H1 (cell line): ENCODE measurements around the gene CHD3. TPM values are rescaled to one million over a fixed set of nuclear protein-coding genes. Genes with fewer than 3 reads are reported as not detected.

Experiments used
- CTCF ChIA-PET: fragments of 300-600 bp; sonication (Branson Sonifier 250); formaldehyde crosslinking; loops from one replicate; lab custom pipeline; 2021; ENCODE audit not compliant: partially characterized antibody; lab: Charles Lee
- POLR2A ChIA-PET: fragments of 300-600 bp; sonication (Branson Sonifier 250); formaldehyde crosslinking; loops from one replicate; lab custom pipeline; 2021; ENCODE audit warnings: inconsistent platforms; ENCODE audit not compliant: partially characterized antibody; lab: Charles Lee
- DNase-seq, 2 experiments: peaks; one replicate each; pipeline versions ENCODE4 v3.0.0 to v3.0.0-alpha.2; 2010 to 2022; ENCODE audit warnings: low spot score in 2 of 2, low read depth in 1 of 2, mixed read lengths in 1 of 2
- FAIRE-seq: peaks from 2 replicates; lab custom pipeline; 2011; peaks lifted over from hg19 to GRCh38; lab: Jason Lieb, UNC
- H2AFZ ChIP-seq: 2 replicates; pipeline ENCODE4 v1.8.1; 2012; ENCODE audit warnings: low read length, inconsistent platforms
- H2AK5ac ChIP-seq: 2 replicates; pipeline ENCODE4 v1.6.1; 2013; ENCODE audit warnings: low read depth, low read length
- H2BK120ac ChIP-seq: replicated peaks from 2 replicates; pipeline ENCODE3; 2013; ENCODE audit warnings: low read depth, low read length, inconsistent platforms
- H2BK12ac ChIP-seq: 2 replicates; pipeline ENCODE4 v1.6.1; 2013; ENCODE audit warnings: low read depth, low read length
- H2BK15ac ChIP-seq: 2 replicates; pipeline ENCODE4 v1.6.1; 2013; ENCODE audit warnings: low read length
- H2BK20ac ChIP-seq: 2 replicates; pipeline ENCODE4 v1.6.1; 2013; ENCODE audit warnings: low read length
- H2BK5ac ChIP-seq: 2 replicates; pipeline ENCODE4 v1.6.1; 2013; ENCODE audit warnings: low read depth, low read length
- H3K14ac ChIP-seq: 2 replicates; pipeline ENCODE4 v1.6.1; 2013; ENCODE audit warnings: inconsistent platforms; ENCODE audit not compliant: insufficient read length
- H3K18ac ChIP-seq: 2 replicates; pipeline ENCODE4 v1.6.1; 2013; ENCODE audit warnings: low read length; ENCODE audit errors: extremely low read depth
- H3K23ac ChIP-seq: 2 replicates; pipeline ENCODE4 v1.6.1; 2013; ENCODE audit warnings: inconsistent platforms; ENCODE audit not compliant: insufficient read length
- H3K23me2 ChIP-seq: 2 replicates; pipeline ENCODE4 v1.6.1; 2013; ENCODE audit warnings: low read depth, low read length
- H3K27ac ChIP-seq: 2 replicates; pipeline ENCODE4 v1.6.1; 2011; ENCODE audit warnings: low read depth, low read length, inconsistent platforms
- H3K27me3 ChIP-seq, 4 experiments: replicated peaks in 1 of 4; 1 replicate in 1 of 4; 2 replicates in 3 of 4; pipeline versions ENCODE4 v1.6.1 to v1.8.1; 2011 to 2013; ENCODE audit warnings: low read length in 3 of 4, mild to moderate bottlenecking in 3 of 4, inconsistent platforms in 2 of 4, mixed read lengths in 2 of 4, moderate library complexity in 1 of 4; ENCODE audit not compliant: control insufficient read depth in 3 of 4, insufficient read depth in 3 of 4; ENCODE audit errors: extremely low read depth in 1 of 4
- H3K36me3 ChIP-seq, 4 experiments: 2 replicates each; pipeline versions ENCODE4 v1.6.1 to v1.8.1; 2011 to 2013; ENCODE audit warnings: mild to moderate bottlenecking in 4 of 4, low read length in 3 of 4, moderate library complexity in 2 of 4, control low read depth in 1 of 4, inconsistent platforms in 1 of 4; ENCODE audit not compliant: insufficient read depth in 4 of 4, control insufficient read depth in 2 of 4
- H3K4ac ChIP-seq: replicated peaks from 2 replicates; pipeline ENCODE3; 2013; ENCODE audit warnings: low read length, low read depth, mixed read lengths, inconsistent platforms; ENCODE audit not compliant: insufficient read length
- H3K4me1 ChIP-seq, 4 experiments: replicated peaks in 1 of 4; 1 replicate in 1 of 4; 2 replicates in 3 of 4; pipeline versions ENCODE4 v1.6.1 to v1.8.1; 2011 to 2013; ENCODE audit warnings: low read length in 3 of 4, inconsistent platforms in 2 of 4, mixed read lengths in 1 of 4; ENCODE audit not compliant: insufficient read depth in 4 of 4, control insufficient read depth in 3 of 4
- H3K4me2 ChIP-seq, 2 experiments: 2 replicates each; pipeline versions ENCODE4 v1.6.1 to v1.8.1; 2011 to 2013; ENCODE audit warnings: low read depth in 2 of 2, low read length in 2 of 2, control low read depth in 1 of 2, inconsistent platforms in 1 of 2, mild to moderate bottlenecking in 1 of 2; ENCODE audit not compliant: insufficient read depth in 1 of 2
- H3K4me3 ChIP-seq, 4 experiments: fragments of 200-600, 300-600 bp in 1 of 4; sonication (generic), shearing (Covaris generic), sonication (Bioruptor Twin) in 1 of 4; 2 replicates each; pipeline versions ENCODE4 v1.5.1 to v1.8.1; 2011 to 2016; ENCODE audit warnings: low read length in 4 of 4, low read depth in 3 of 4, control low read depth in 2 of 4, inconsistent platforms in 2 of 4, mild to moderate bottlenecking in 2 of 4, mixed read lengths in 1 of 4, moderate library complexity in 1 of 4; ENCODE audit not compliant: insufficient read depth in 2 of 4; ENCODE audit errors: extremely low read depth in 1 of 4
- H3K56ac ChIP-seq: replicated peaks from 2 replicates; pipeline ENCODE3; 2013; ENCODE audit warnings: low read depth, mild to moderate bottlenecking, mixed read lengths, low read length, inconsistent platforms; ENCODE audit not compliant: insufficient read length
- H3K79me1 ChIP-seq: 2 replicates; pipeline ENCODE4 v1.6.1; 2013; ENCODE audit warnings: low read depth, low read length, control low read depth
- H3K79me2 ChIP-seq, 2 experiments: 2 replicates each; pipeline versions ENCODE4 v1.6.1 to v1.8.1; 2012 to 2013; ENCODE audit warnings: low read length in 2 of 2, mild to moderate bottlenecking in 2 of 2, inconsistent platforms in 1 of 2; ENCODE audit not compliant: insufficient read depth in 2 of 2, control insufficient read depth in 1 of 2
- H3K9ac ChIP-seq, 4 experiments: replicated peaks in 1 of 4; 1 replicate in 1 of 4; 2 replicates in 3 of 4; pipeline versions ENCODE4 v1.6.1 to v1.8.1; 2011 to 2013; ENCODE audit warnings: low read depth in 3 of 4, low read length in 3 of 4, control low read depth in 2 of 4, mild to moderate bottlenecking in 2 of 4, moderate library complexity in 2 of 4, inconsistent platforms in 1 of 4; ENCODE audit errors: extremely low read depth in 1 of 4
- H3K9me3 ChIP-seq, 2 experiments: 2 replicates each; pipeline versions ENCODE4 v1.6.1 to v1.8.1; 2012 to 2013; ENCODE audit warnings: mild to moderate bottlenecking in 2 of 2, moderate library complexity in 2 of 2, control low read depth in 1 of 2, inconsistent platforms in 1 of 2, low read depth in 1 of 2, low read length in 1 of 2, mixed read lengths in 1 of 2; ENCODE audit not compliant: insufficient read depth in 2 of 2
- H4K20me1 ChIP-seq, 2 experiments: replicated peaks in 1 of 2; 2 replicates each; pipeline versions ENCODE3 to v1.8.1; 2011 to 2013; ENCODE audit warnings: inconsistent platforms in 2 of 2, low read length in 2 of 2, mild to moderate bottlenecking in 1 of 2; ENCODE audit not compliant: insufficient read depth in 2 of 2, control insufficient read depth in 1 of 2
- H4K5ac ChIP-seq: 2 replicates; pipeline ENCODE4 v1.6.1; 2013; ENCODE audit warnings: low read length, low read depth, mixed read lengths, inconsistent platforms; ENCODE audit not compliant: insufficient read length
- H4K8ac ChIP-seq: 2 replicates; pipeline ENCODE4 v1.8.0; 2013; ENCODE audit warnings: mild to moderate bottlenecking, moderate library complexity, low read length, inconsistent platforms; ENCODE audit not compliant: insufficient read depth; ENCODE audit errors: extremely low read depth
- H4K91ac ChIP-seq: replicated peaks from 2 replicates; pipeline ENCODE3; 2013; ENCODE audit warnings: low read length, mixed read lengths, inconsistent platforms; ENCODE audit not compliant: insufficient read length
- POU5F1 ChIP-seq: IDR thresholded peaks from 2 replicates; pipeline ENCODE4 v1.6.1; 2011; ENCODE audit warnings: low read depth, mild to moderate bottlenecking, low read length, moderate library complexity
- YY1 ChIP-seq: IDR thresholded peaks from 2 replicates; pipeline ENCODE4 v1.6.1; 2011; ENCODE audit warnings: low read depth, mild to moderate bottlenecking, low read length
- WGBS, 2 experiments: shearing (Covaris generic) in 1 of 2; methylation state at CpG; one replicate each; pipeline versions ENCODE4 v1.1.6 to v1.1.7; 2013 to 2015; ENCODE audit warnings: low lambda C conversion rate in 2 of 2, mixed read lengths in 2 of 2, inconsistent platforms in 1 of 2, low coverage in 1 of 2, missing lambda C conversion rate in 1 of 2; ENCODE audit not compliant: insufficient replicate concordance in 2 of 2, insufficient coverage in 1 of 2, insufficient read length in 1 of 2; ENCODE audit errors: extremely low coverage in 1 of 2, missing lambda C conversion rate in 1 of 2; 5-methylcytosine and 5-hydroxymethylcytosine counted together
- polyA plus RNA-seq, 7 experiments: library from polyadenylated mRNA; depleted of rRNA in 3 of 7; stranded (reverse) in 5 of 7; unstranded in 2 of 7; fragments of >200 nt in 5 of 7; fragments of 200-250 nt in 2 of 7; gene quantifications; 1 replicate in 5 of 7; 2 replicates in 1 of 7; 4 replicates in 1 of 7; pipeline versions ENCODE4 v1.2.1 to v1.2.3, GENCODE V29; 2011 to 2013; ENCODE audit warnings: missing spikeins in 2 of 7, mixed read lengths in 2 of 7
- total RNA-seq: library from RNA; stranded (reverse); fragmentation: NEBNext Ultra II Directional; extraction: Animal tissue kit (Norgen Biotek cat#: 25700); gene quantifications from 2 replicates; pipeline ENCODE4 v1.2.1, GENCODE V29; 2021
- TF ChIP-seq, protein P1 (sequence below), 3 experiments: IDR thresholded peaks; 1 replicate in 2 of 3; 2 replicates in 1 of 3; pipeline versions ENCODE4 v1.5.1 to v1.6.1; 2011; ENCODE audit warnings: low read length in 3 of 3, mild to moderate bottlenecking in 3 of 3, inconsistent platforms in 2 of 3, low read depth in 1 of 3, moderate library complexity in 1 of 3; ENCODE audit not compliant: insufficient read depth in 1 of 3; ENCODE audit errors: control extremely low read depth in 1 of 3
- TF ChIP-seq, protein P2 (sequence below): IDR thresholded peaks from 2 replicates; pipeline ENCODE4 v1.6.1; 2012; ENCODE audit warnings: inconsistent platforms

The CHD3 gene
- total and polyA plus RNA-seq, 2 of the 8 experiments (the other 6 are each of a cell fraction or from before 2014, with no cell fraction given) = 12.3 to 12.9 TPM

DNA sequence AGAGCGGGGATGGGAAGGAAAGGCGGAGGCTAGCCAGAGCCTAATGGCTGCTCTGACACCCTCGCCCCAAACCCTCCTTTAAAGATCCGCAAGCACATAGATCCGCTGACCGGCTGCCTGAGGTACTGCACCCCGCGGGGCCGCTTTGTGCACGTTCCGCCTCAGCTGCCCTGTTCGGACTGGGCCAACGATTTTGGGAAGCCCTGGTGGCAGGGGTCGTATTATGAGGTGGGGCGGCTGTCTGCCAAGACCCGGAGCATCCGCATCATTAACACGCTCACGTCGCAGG, 30.1 kb upstream of the CHD3 start:
- peaks cover 16 to 35% (median 31%) of the 10 kb centered on the region in 4 experiments for H3K27me3 ChIP-seq
- peaks cover 0 to 5% of the 10 kb centered on the region in 2 experiments; a peak in 1 of 4 replicates for H3K79me2 ChIP-seq
- H2BK15ac ChIP-seq = no peak overlapping the region
- ChIA-PET CTCF (interaction anchor here (0.9 to 1.6 kb wide), 4 partner anchors 12 to 158 kb away, joined by 3 to 6 read pairs (median 3); no protein-coding TSS in a partner anchor), POLR2A (interaction anchor here (0.9 to 1.7 kb wide), 4 partner anchors 14 to 171 kb away, joined by 3 to 5 read pairs (median 3); partner anchors contain the start of gene TP53)
- H3K36me3 ChIP-seq = no peaks in the 10 kb centered on the region
- FAIRE-seq = peak; percentile 42
- H2BK120ac ChIP-seq = no peak overlapping the region
- no peak overlapping the region for H2AK5ac ChIP-seq
- no peaks in the 10 kb centered on the region for H3K79me1 ChIP-seq
- peaks cover 0 to 22% (median 18%) of the 10 kb centered on the region in 4 experiments; a peak in 6 of 7 replicates for H3K4me1 ChIP-seq
- no peak overlapping the region for H4K91ac ChIP-seq
- H2BK12ac ChIP-seq = no peak overlapping the region
- peak overlapping the region; percentile 70 to 86 (median 80) for H3K4me3 ChIP-seq
- H3K23me2 ChIP-seq = peaks cover 20% of the 10 kb centered on the region
- WGBS, 2 experiments = 7% methylated on average over 20 of the region's 20 CpGs; no CpG with 5 or more reads in 1 of the 2 experiments
- H3K9me3 ChIP-seq = no peaks in the 10 kb centered on the region
- no peak overlapping the region for H3K14ac ChIP-seq
- peaks cover 0 to 8% of the 10 kb centered on the region in 2 experiments for H4K20me1 ChIP-seq
- H4K5ac ChIP-seq = no peak overlapping the region
- no peak overlapping the region for H3K27ac ChIP-seq
- H3K4ac ChIP-seq = no peak overlapping the region
- no peak overlapping the region for H2BK20ac ChIP-seq
- H4K8ac ChIP-seq = no peak overlapping the region
- TF ChIP-seq, protein P1, sequence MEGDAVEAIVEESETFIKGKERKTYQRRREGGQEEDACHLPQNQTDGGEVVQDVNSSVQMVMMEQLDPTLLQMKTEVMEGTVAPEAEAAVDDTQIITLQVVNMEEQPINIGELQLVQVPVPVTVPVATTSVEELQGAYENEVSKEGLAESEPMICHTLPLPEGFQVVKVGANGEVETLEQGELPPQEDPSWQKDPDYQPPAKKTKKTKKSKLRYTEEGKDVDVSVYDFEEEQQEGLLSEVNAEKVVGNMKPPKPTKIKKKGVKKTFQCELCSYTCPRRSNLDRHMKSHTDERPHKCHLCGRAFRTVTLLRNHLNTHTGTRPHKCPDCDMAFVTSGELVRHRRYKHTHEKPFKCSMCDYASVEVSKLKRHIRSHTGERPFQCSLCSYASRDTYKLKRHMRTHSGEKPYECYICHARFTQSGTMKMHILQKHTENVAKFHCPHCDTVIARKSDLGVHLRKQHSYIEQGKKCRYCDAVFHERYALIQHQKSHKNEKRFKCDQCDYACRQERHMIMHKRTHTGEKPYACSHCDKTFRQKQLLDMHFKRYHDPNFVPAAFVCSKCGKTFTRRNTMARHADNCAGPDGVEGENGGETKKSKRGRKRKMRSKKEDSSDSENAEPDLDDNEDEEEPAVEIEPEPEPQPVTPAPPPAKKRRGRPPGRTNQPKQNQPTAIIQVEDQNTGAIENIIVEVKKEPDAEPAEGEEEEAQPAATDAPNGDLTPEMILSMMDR (IDR thresholded peaks at IDR 0.05; ENCODE audit: control extremely low read depth in 1 of 3, insufficient read depth in 1 of 3, low read depth in 1 of 3, low read length in 3 of 3) = peak in 2 of 3 experiments; percentile 33 to 45; a peak in 3 of 4 replicates
- no peak for TF ChIP-seq POU5F1
- peak; percentile 64; the same call in 1 of the 2 replicates for TF ChIP-seq YY1
- TF ChIP-seq, protein P2, sequence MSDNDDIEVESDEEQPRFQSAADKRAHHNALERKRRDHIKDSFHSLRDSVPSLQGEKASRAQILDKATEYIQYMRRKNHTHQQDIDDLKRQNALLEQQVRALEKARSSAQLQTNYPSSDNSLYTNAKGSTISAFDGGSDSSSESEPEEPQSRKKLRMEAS = 0 out of 2 replicates have a peak, but pooled peaks have one; percentile 3
- DNase-seq = no peak
- peak overlapping the region in 3 of 4 experiments; percentile 79 to 95 (median 93); a peak in 6 of 7 replicates for H3K9ac ChIP-seq
- no peak overlapping the region for H3K56ac ChIP-seq
- peak overlapping the region; percentile 74 to 97 for H3K4me2 ChIP-seq
- H3K23ac ChIP-seq = no peak overlapping the region
- H3K18ac ChIP-seq = no peak overlapping the region; the same call in 1 of the 2 replicates
- no peak overlapping the region for H2BK5ac ChIP-seq
- H2AFZ ChIP-seq = 0 out of 2 replicates have a peak overlapping the region, but pooled peaks have one; percentile 59
